Right atrium auricular region (tissue), 2 donors: ENCODE results near the gene CDK6. TPM values are rescaled to one million over a fixed set of nuclear protein-coding genes. Genes with fewer than 3 reads are reported as not detected.
A peak's percentile ranks its signal among the peaks of the same experiment; 100 is the strongest.

Source experiments
- DNase-seq: peaks from one replicate; pipeline ENCODE4 v3.0.0-alpha.2; 2019; ENCODE audit warnings: low spot score
- H3K27ac ChIP-seq, 2 donors: fragments of 200-600 bp; sonication (generic); 1 replicate in 1 of 2; 2 replicates in 1 of 2; pipeline ENCODE4 v1.5.1; 2016 to 2019
- H3K27me3 ChIP-seq, 2 donors: fragments of 200-600 bp; sonication (generic); one replicate each; pipeline versions ENCODE4 v1.5.1 to v1.6.0; 2017 to 2019
- H3K36me3 ChIP-seq: fragments of 200-600 bp; sonication (generic); one replicate; pipeline ENCODE4 v1.5.1; 2016
- H3K4me1 ChIP-seq, 2 donors: fragments of 200-600 bp; sonication (generic); one replicate each; pipeline versions ENCODE4 v1.5.1 to v1.6.0; 2017 to 2019
- H3K4me3 ChIP-seq, 2 donors: fragments of 200-600 bp; sonication (generic); 1 replicate in 1 of 2; 2 replicates in 1 of 2; pipeline ENCODE4 v1.5.1; 2017 to 2019; ENCODE audit warnings: mild to moderate bottlenecking in 1 of 2, moderate library complexity in 1 of 2
- H3K9me3 ChIP-seq, 2 donors: fragments of 200-600 bp; sonication (generic); one replicate each; pipeline ENCODE4 v1.5.1; 2019
- total RNA-seq, 2 donors: library from RNA; depleted of rRNA; stranded (reverse); fragments of >200 nt; gene quantifications; one replicate each; pipeline ENCODE4 v1.1.0, GENCODE V29; 2016
- TF ChIP-seq, protein P1 (sequence below), 2 donors: fragments of 200-600 bp; sonication (generic); IDR thresholded peaks; one replicate each; pipeline ENCODE4 v1.5.1; 2019; ENCODE audit warnings: antibody characterized with exemption in 2 of 2

The CDK6 gene
- total RNA-seq, 2 donors from 2014 or later = 10.6 to 12.4 TPM

DNA sequence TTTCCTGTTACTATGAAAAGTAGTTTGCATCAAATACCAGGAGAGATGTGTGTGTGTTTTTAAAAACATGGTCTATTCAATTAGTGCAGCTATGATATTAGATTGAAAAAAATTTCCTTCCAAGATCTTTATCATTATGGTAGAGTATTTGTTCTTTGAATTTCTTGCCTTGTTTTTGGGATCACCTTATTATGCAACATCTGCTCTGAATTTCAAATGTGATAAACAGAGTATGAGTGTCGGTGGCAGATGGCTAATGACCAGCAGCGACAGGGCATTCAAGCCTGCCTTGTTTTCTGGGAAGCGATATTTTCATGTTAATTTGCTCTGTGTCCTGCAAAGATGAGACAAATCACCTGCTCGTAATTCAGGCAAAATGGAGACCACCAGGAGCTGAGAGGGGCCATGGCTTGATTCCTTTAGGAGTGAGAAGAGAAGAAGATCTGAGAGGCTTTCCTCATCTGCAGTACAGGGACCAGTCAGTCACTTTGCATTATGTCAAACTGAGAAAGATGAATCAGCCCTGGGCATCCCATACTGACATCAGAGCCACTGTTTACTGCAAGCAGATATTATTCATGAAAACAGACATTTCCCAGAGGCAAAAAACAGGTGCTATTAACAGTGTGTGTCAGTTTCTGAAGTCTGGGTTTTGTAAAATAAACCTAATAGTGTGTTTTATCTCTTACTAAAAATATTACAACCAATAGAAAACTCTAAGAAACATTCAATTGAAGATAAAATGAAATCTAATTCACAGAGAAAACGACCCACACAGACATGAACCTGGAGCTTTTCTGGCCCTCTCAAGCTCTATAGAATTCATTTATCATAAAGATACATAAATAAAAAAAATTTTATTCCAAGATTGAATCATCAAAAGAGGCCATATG is 67.6 kb downstream of the CDK6 start:
- H3K36me3 ChIP-seq = no peaks in the 10 kb centered on the region
- no peak overlapping the region for H3K27ac ChIP-seq
- no peak for DNase-seq
- TF ChIP-seq, protein P1, sequence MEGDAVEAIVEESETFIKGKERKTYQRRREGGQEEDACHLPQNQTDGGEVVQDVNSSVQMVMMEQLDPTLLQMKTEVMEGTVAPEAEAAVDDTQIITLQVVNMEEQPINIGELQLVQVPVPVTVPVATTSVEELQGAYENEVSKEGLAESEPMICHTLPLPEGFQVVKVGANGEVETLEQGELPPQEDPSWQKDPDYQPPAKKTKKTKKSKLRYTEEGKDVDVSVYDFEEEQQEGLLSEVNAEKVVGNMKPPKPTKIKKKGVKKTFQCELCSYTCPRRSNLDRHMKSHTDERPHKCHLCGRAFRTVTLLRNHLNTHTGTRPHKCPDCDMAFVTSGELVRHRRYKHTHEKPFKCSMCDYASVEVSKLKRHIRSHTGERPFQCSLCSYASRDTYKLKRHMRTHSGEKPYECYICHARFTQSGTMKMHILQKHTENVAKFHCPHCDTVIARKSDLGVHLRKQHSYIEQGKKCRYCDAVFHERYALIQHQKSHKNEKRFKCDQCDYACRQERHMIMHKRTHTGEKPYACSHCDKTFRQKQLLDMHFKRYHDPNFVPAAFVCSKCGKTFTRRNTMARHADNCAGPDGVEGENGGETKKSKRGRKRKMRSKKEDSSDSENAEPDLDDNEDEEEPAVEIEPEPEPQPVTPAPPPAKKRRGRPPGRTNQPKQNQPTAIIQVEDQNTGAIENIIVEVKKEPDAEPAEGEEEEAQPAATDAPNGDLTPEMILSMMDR (IDR thresholded peaks at IDR 0.05) = no peak
- H3K27me3 ChIP-seq = no peaks in the 10 kb centered on the region
- no peaks in the 10 kb centered on the region for H3K9me3 ChIP-seq
- H3K4me1 ChIP-seq = peaks cover 0 to 21% of the 10 kb centered on the region in 2 donors
- H3K4me3 ChIP-seq = no peak overlapping the region

DNA sequence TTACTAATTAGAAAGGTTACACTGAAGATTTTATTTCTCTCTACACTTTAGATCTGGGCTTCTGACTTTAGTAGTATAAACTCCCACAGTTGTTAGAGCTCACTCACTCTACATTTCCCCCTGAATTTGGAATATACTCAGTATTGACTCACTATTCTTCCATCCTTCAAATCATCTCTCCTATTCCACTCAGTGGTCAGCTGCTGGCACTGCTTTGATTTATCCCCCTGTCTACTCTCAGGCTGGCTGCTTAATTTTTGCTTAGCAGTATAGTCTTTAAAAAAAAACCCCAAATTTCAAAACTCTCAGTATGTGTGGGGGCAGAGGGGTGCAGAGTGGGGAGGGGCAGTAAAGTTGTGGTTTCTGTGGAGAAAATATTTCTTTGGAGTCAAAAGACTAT is 68.9 kb downstream of the CDK6 start:
- H3K27ac ChIP-seq = no peak overlapping the region
- H3K27me3 ChIP-seq = no peaks in the 10 kb centered on the region
- no peak for DNase-seq
- no peaks in the 10 kb centered on the region for H3K36me3 ChIP-seq
- H3K4me3 ChIP-seq = no peak overlapping the region
- TF ChIP-seq, protein P1 (IDR thresholded peaks at IDR 0.05) = no peak
- no peaks in the 10 kb centered on the region for H3K9me3 ChIP-seq
- peaks cover 0 to 26% of the 10 kb centered on the region in 2 donors for H3K4me1 ChIP-seq

DNA sequence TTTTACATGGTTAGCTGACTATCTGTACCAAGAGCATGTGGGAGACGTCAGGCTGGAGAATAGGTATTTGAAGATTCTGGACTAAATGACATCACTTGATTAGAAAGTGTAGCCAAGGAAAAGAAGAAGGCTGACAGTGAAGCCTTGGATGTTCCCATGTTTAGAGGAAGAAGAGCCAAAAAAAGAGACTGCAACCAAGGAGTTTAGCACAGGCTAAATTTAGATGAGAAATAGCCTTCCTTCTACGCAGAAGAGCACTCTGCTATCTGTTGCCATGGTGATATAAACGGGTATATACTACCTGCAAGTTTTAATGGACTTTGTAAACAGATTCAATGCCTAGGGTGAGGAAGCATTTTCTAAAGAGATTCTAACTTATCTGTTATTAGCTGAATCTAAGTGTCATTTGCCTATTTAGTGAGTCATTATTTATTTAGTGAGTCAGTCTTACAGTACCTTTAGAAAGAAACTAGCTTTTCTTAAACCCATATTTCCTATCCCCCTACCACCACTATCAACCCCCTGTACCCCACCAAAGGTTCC is 69.8 kb downstream of the CDK6 start:
- no peak for DNase-seq
- TF ChIP-seq, protein P1 (IDR thresholded peaks at IDR 0.05) = no peak
- Histone ChIP-seq H3K27ac (peak overlapping the region; percentile 4 to 61), H3K4me1 (peaks cover 0 to 26% of the 10 kb centered on the region in 2 donors), H3K4me3 (no peak overlapping the region), H3K27me3 (no peaks in the 10 kb centered on the region), H3K9me3 (no peaks in the 10 kb centered on the region), H3K36me3 (no peaks in the 10 kb centered on the region)

- Histone ChIP-seq H3K27ac (peak overlapping the region; percentile 4 to 61), H3K27me3 (no peaks in the 10 kb centered on the region), H3K36me3 (no peaks in the 10 kb centered on the region), H3K4me3 (no peak overlapping the region), H3K9me3 (no peaks in the 10 kb centered on the region), H3K4me1 (peaks cover 0 to 26% of the 10 kb centered on the region in 2 donors)
- DNase-seq = no peak
- TF ChIP-seq, protein P1 (IDR thresholded peaks at IDR 0.05) = no peak
These were observed 70.6 kb downstream of the CDK6 start for GRCh38 chr7:92765725-92766124.

DNA sequence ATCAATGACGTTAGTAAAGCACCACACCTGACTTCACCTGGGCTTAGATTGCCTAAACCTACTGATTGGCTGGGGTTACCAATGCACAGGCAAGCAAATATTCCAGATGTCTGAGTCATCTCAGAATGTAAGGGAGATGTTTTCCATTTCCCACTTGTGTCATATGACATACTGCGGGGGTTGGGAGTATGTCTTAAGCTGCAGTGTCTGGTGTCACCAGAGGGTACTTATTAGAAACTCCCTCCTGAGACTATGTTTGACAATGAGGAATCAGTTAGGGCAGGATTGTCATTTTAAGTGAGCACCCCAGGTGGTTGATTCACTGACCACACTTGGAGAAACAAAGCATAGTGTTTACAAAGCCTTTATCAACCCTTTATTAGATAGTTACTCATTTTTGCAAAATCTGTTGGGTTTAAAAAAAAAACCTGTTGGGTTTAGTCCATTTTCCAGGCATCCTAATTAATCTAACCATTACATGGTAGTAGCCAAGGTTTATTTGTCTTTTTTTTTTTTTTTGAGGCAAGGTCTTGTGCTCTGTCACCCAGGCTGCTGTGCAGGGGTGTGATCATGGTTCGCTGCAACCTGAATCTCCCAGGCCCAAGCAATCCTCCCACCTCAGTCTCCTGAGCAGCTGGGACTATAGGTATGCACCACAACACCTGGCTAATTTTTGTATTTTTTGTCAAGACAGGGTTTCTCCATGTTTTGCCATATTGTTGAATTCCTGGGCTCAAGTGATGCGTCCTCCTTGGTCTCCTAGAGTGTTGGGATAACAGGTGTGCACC is 72.5 kb downstream of the CDK6 start:
- TF ChIP-seq, protein P1 (IDR thresholded peaks at IDR 0.05) = no peak
- no peak overlapping the region for H3K4me3 ChIP-seq
- H3K27me3 ChIP-seq = no peaks in the 10 kb centered on the region
- DNase-seq = no peak
- no peaks in the 10 kb centered on the region for H3K9me3 ChIP-seq
- H3K36me3 ChIP-seq = no peaks in the 10 kb centered on the region
- H3K4me1 ChIP-seq = peaks cover 0 to 26% of the 10 kb centered on the region in 2 donors
- no peak overlapping the region for H3K27ac ChIP-seq
